A673 (cell line): ENCODE results near the gene MN1. TPM values are rescaled to one million over a fixed set of nuclear protein-coding genes. Genes with fewer than 3 reads are reported as not detected.
A peak's percentile ranks its signal among the peaks of the same experiment; 100 is the strongest.

Experiments used
- BruUV-seq: library from RNA; stranded (reverse); fragments of 400-500 nt; replicated peaks from 2 replicates; lab custom pipeline; 2021; lab: Mats Ljungman, UMichigan
- CTCF ChIA-PET: fragments of 300-600 bp; sonication (Branson Sonifier 250); formaldehyde crosslinking; loops from one replicate; lab custom pipeline; 2022; ENCODE audit warnings: antibody characterized with exemption; lab: Charles Lee
- POLR2A ChIA-PET: fragments of 300-600 bp; sonication (Branson Sonifier 250); formaldehyde crosslinking; loops from one replicate; lab custom pipeline; 2022; ENCODE audit warnings: antibody characterized with exemption; ENCODE audit not compliant: low non-redundant PET; lab: Charles Lee
- DNase-seq: peaks from one replicate; pipeline ENCODE4 v3.0.0-alpha.2; 2015; ENCODE audit warnings: low spot score
- H3K27ac ChIP-seq: fragments of 200-600 bp; sonication (generic); 2 replicates; pipeline ENCODE4 v1.5.1; 2016; ENCODE audit warnings: mixed run types, low read depth, mild to moderate bottlenecking, mixed read lengths, antibody characterized with exemption, low read length; ENCODE audit not compliant: poor library complexity, severe bottlenecking
- H3K27me3 ChIP-seq: fragments of 200-600 bp; sonication (generic); replicated peaks from 2 replicates; pipeline ENCODE4 v1.6.1; 2017; ENCODE audit warnings: mixed run types, low read depth, mild to moderate bottlenecking, mixed read lengths, antibody characterized with exemption, low read length; ENCODE audit not compliant: insufficient read depth, poor library complexity
- H3K36me3 ChIP-seq: fragments of 200-600 bp; sonication (generic); 2 replicates; pipeline ENCODE4 v1.6.1; 2016; ENCODE audit warnings: mixed run types, mild to moderate bottlenecking, mixed read lengths, antibody characterized with exemption, low read length; ENCODE audit not compliant: insufficient read depth, poor library complexity, severe bottlenecking
- H3K4me1 ChIP-seq: fragments of 200-600 bp; sonication (generic); 2 replicates; pipeline ENCODE4 v1.6.1; 2017; ENCODE audit warnings: mixed run types, mild to moderate bottlenecking, mixed read lengths, antibody characterized with exemption, low read length; ENCODE audit not compliant: insufficient read depth, poor library complexity, severe bottlenecking
- H3K4me3 ChIP-seq: fragments of 200-600 bp; sonication (generic); 2 replicates; pipeline ENCODE4 v1.5.1; 2016; ENCODE audit warnings: low read depth, mixed run types, mild to moderate bottlenecking, mixed read lengths, low read length; ENCODE audit not compliant: poor library complexity, severe bottlenecking
- H3K9me3 ChIP-seq: fragments of 200-600 bp; sonication (generic); 2 replicates; pipeline ENCODE4 v1.6.1; 2016; ENCODE audit warnings: mixed run types, low read depth, mild to moderate bottlenecking, mixed read lengths, antibody characterized with exemption, low read length; ENCODE audit not compliant: poor library complexity, severe bottlenecking
- CTCF ChIP-seq: fragments of 300-800, 200-600 bp; sonication (generic); conservative IDR thresholded peaks from 2 replicates; pipeline ENCODE4 v1.5.1; 2017; ENCODE audit warnings: low read depth, mild to moderate bottlenecking, antibody characterized with exemption, low read length, moderate library complexity, mixed read lengths
- EZH2 ChIP-seq: fragments of 200-600 bp; sonication (generic); IDR thresholded peaks from 2 replicates; pipeline ENCODE4 v1.6.1; 2017; ENCODE audit warnings: borderline replicate concordance, low read depth, mild to moderate bottlenecking, mixed read lengths, antibody characterized with exemption, low read length; ENCODE audit not compliant: poor library complexity, severe bottlenecking
- intact Hi-C: fragments of 100-400 bp; cut with micrococcal nuclease; formaldehyde crosslinking; loops from one replicate; pipeline ENCODE4 v1.10.0; 2022; ENCODE audit not compliant: unreplicated experiment
- total RNA-seq: library from RNA; stranded (reverse); gene quantifications from 2 replicates; pipeline ENCODE4 v1.2.3, GENCODE V29; 2021

Gene MN1
- total RNA-seq, 1 experiment from 2014 or later = 8.4 TPM

GRCh38 chr22:27748349-27748748 lies 53.2 kb downstream of the MN1 start:
- no peak for DNase-seq
- Histone ChIP-seq H3K27me3 (no peaks in the 10 kb centered on the region), H3K27ac (no peak overlapping the region), H3K4me3 (no peak overlapping the region), H3K36me3 (no peaks in the 10 kb centered on the region), H3K4me1 (peaks cover 21% of the 10 kb centered on the region), H3K9me3 (no peaks in the 10 kb centered on the region)
- POLR2A ChIA-PET = no interaction called here
- CTCF ChIA-PET = no interaction called here
- no TSS peak for BruUV-seq
- no peak for TF ChIP-seq CTCF
- no peak for TF ChIP-seq EZH2
- intact Hi-C loops = no loop called here

GRCh38 chr22:27747396-27748221 lies 53.9 kb downstream of the MN1 start:
- CTCF ChIA-PET = no interaction called here
- Histone ChIP-seq H3K9me3 (no peaks in the 10 kb centered on the region), H3K4me1 (peaks cover 21% of the 10 kb centered on the region), H3K27ac (no peak overlapping the region), H3K4me3 (no peak overlapping the region), H3K27me3 (no peaks in the 10 kb centered on the region), H3K36me3 (no peaks in the 10 kb centered on the region)
- POLR2A ChIA-PET = no interaction called here
- BruUV-seq = no TSS peak
- TF ChIP-seq EZH2 (no peak), CTCF (peak; percentile 45)
- intact Hi-C loops = no loop called here
- DNase-seq = no peak

GRCh38 chr22:27746918-27747317 lies 54.6 kb downstream of the MN1 start:
- no peaks in the 10 kb centered on the region for H3K9me3 ChIP-seq
- H3K36me3 ChIP-seq = no peaks in the 10 kb centered on the region
- intact Hi-C loops = no loop called here
- peaks cover 21% of the 10 kb centered on the region for H3K4me1 ChIP-seq
- H3K4me3 ChIP-seq = no peak overlapping the region
- TF ChIP-seq CTCF (no peak), EZH2 (no peak)
- POLR2A ChIA-PET = no interaction called here
- no peak for DNase-seq
- no peak overlapping the region for H3K27ac ChIP-seq
- no peaks in the 10 kb centered on the region for H3K27me3 ChIP-seq
- CTCF ChIA-PET = no interaction called here
- no TSS peak for BruUV-seq
